Osteoblast (primary cell): ENCODE measurements around the gene TRIM7. TPM values are rescaled to one million over a fixed set of nuclear protein-coding genes. Genes with fewer than 3 reads are reported as not detected.

Experiments used
- DNase-seq: peaks from one replicate; pipeline ENCODE4 v3.0.0; 2011; ENCODE audit warnings: low spot score, mixed read lengths; ENCODE audit not compliant: insufficient read length; ENCODE audit errors: missing footprints
- H2AFZ ChIP-seq: 2 replicates; pipeline ENCODE4 v1.6.0; 2011; ENCODE audit warnings: mild to moderate bottlenecking, low read length
- H3K27ac ChIP-seq: 2 replicates; pipeline ENCODE4 v1.5.1; 2011; ENCODE audit warnings: mild to moderate bottlenecking, low read depth, low read length, moderate library complexity
- H3K27me3 ChIP-seq: 2 replicates; pipeline ENCODE4 v1.6.0; 2012; ENCODE audit warnings: mild to moderate bottlenecking, control low read depth, inconsistent platforms, low read length, moderate library complexity; ENCODE audit not compliant: insufficient read depth
- H3K36me3 ChIP-seq: 2 replicates; pipeline ENCODE4 v1.5.1; 2011; ENCODE audit warnings: mild to moderate bottlenecking, low read length, control low read depth, moderate library complexity; ENCODE audit not compliant: insufficient read depth
- H3K4me1 ChIP-seq: 2 replicates; pipeline ENCODE4 v1.5.1; 2011; ENCODE audit warnings: mild to moderate bottlenecking, low read length, control low read depth, moderate library complexity; ENCODE audit not compliant: insufficient read depth
- H3K4me2 ChIP-seq: 2 replicates; pipeline ENCODE4 v1.6.0; 2011; ENCODE audit warnings: mild to moderate bottlenecking, low read length; ENCODE audit not compliant: insufficient read depth
- H3K4me3 ChIP-seq: fragments of 200-600 bp; sonication (generic); 3 replicates; pipeline ENCODE4 v1.5.1; 2012; ENCODE audit warnings: mild to moderate bottlenecking, low read length, inconsistent platforms; ENCODE audit not compliant: insufficient read depth
- H3K79me2 ChIP-seq: 2 replicates; pipeline ENCODE4 v1.6.0; 2012; ENCODE audit warnings: mild to moderate bottlenecking, low read length, control low read depth, inconsistent platforms; ENCODE audit not compliant: insufficient read depth
- H3K9me3 ChIP-seq: 2 replicates; pipeline ENCODE4 v1.5.1; 2011; ENCODE audit warnings: low read depth, low read length, control low read depth
- H4K20me1 ChIP-seq: 2 replicates; pipeline ENCODE4 v1.6.0; 2012; ENCODE audit warnings: mild to moderate bottlenecking, low read length, control low read depth; ENCODE audit not compliant: insufficient read depth
- CTCF ChIP-seq: IDR thresholded peaks from 2 replicates; pipeline ENCODE4 v1.5.1; 2011; ENCODE audit warnings: mild to moderate bottlenecking, low read depth, low read length, moderate library complexity; ENCODE audit errors: extremely low read depth
- total RNA-seq: library from RNA; depleted of rRNA; stranded (reverse); fragments of >200 nt; gene quantifications from 2 replicates; pipeline ENCODE4 v1.2.3, GENCODE V29; 2012

The TRIM7 gene
- total RNA-seq, 1 donor = 0.72 TPM

GRCh38 chr5:181159286-181160151, 45.5 kb downstream of the TRIM7 start:
- Histone ChIP-seq H3K4me2 (peak overlapping the region; percentile 81), H3K27me3 (peaks cover 15% of the 10 kb centered on the region), H3K79me2 (no peaks in the 10 kb centered on the region), H3K36me3 (no peaks in the 10 kb centered on the region), H4K20me1 (no peaks in the 10 kb centered on the region), H3K4me1 (peaks cover 6% of the 10 kb centered on the region), H3K9me3 (no peaks in the 10 kb centered on the region), H2AFZ (peak overlapping the region; percentile 94), H3K4me3 (no peak overlapping the region), H3K27ac (peak overlapping the region; percentile 73)
- TF ChIP-seq CTCF = peak; percentile 94
- DNase-seq = peak; percentile 95

GRCh38 chr5:181158869-181159268, 46.1 kb downstream of the TRIM7 start:
- H3K4me2 ChIP-seq = no peak overlapping the region
- peaks cover 15% of the 10 kb centered on the region for H3K27me3 ChIP-seq
- no peak overlapping the region for H3K27ac ChIP-seq
- no peak overlapping the region for H3K4me3 ChIP-seq
- no peak overlapping the region for H2AFZ ChIP-seq
- no peaks in the 10 kb centered on the region for H3K79me2 ChIP-seq
- H4K20me1 ChIP-seq = no peaks in the 10 kb centered on the region
- no peaks in the 10 kb centered on the region for H3K9me3 ChIP-seq
- no peak for TF ChIP-seq CTCF
- H3K36me3 ChIP-seq = no peaks in the 10 kb centered on the region
- H3K4me1 ChIP-seq = peaks cover 6% of the 10 kb centered on the region
- no peak for DNase-seq

GRCh38 chr5:181156758-181157157, 48.2 kb downstream of the TRIM7 start:
- Histone ChIP-seq H3K27me3 (peaks cover 15% of the 10 kb centered on the region), H3K27ac (no peak overlapping the region), H3K4me3 (no peak overlapping the region), H2AFZ (no peak overlapping the region), H3K9me3 (no peaks in the 10 kb centered on the region), H3K4me2 (no peak overlapping the region), H3K79me2 (no peaks in the 10 kb centered on the region), H3K36me3 (no peaks in the 10 kb centered on the region), H3K4me1 (peaks cover 6% of the 10 kb centered on the region), H4K20me1 (no peaks in the 10 kb centered on the region)
- no peak for TF ChIP-seq CTCF
- no peak for DNase-seq

- H3K27ac ChIP-seq = no peak overlapping the region
- H4K20me1 ChIP-seq = no peaks in the 10 kb centered on the region
- H3K9me3 ChIP-seq = no peaks in the 10 kb centered on the region
- no peak for DNase-seq
- no peaks in the 10 kb centered on the region for H3K4me1 ChIP-seq
- no peak overlapping the region for H3K4me2 ChIP-seq
- H3K36me3 ChIP-seq = no peaks in the 10 kb centered on the region
- H3K4me3 ChIP-seq = no peak overlapping the region
- peaks cover 23% of the 10 kb centered on the region for H3K27me3 ChIP-seq
- no peaks in the 10 kb centered on the region for H3K79me2 ChIP-seq
- H2AFZ ChIP-seq = no peak overlapping the region
- no peak for TF ChIP-seq CTCF
These were observed 51.2 kb downstream of the TRIM7 start for GRCh38 chr5:181153814-181154213.
